Suprapubic skin (tissue), 4 donors: ENCODE results near the gene STPG2. TPM values are rescaled to one million over a fixed set of nuclear protein-coding genes. Genes with fewer than 3 reads are reported as not detected.

Experiments used
- DNase-seq, 2 donors: peaks; one replicate each; pipeline ENCODE4 v3.0.0-alpha.2; 2019; ENCODE audit warnings: low spot score in 2 of 2
- H3K27ac ChIP-seq: fragments of 200-600 bp; sonication (generic); one replicate; pipeline ENCODE4 v1.5.1; 2019
- H3K27me3 ChIP-seq: fragments of 200-600 bp; sonication (generic); one replicate; pipeline ENCODE4 v1.5.1; 2019
- H3K36me3 ChIP-seq: fragments of 200-600 bp; sonication (generic); one replicate; pipeline ENCODE4 v1.5.1; 2019
- H3K4me1 ChIP-seq: fragments of 200-600 bp; sonication (generic); one replicate; pipeline ENCODE4 v1.5.1; 2019
- H3K4me3 ChIP-seq: fragments of 200-600 bp; sonication (generic); one replicate; pipeline ENCODE4 v1.5.1; 2019; ENCODE audit warnings: mild to moderate bottlenecking
- H3K9me3 ChIP-seq: fragments of 200-600 bp; sonication (generic); one replicate; pipeline ENCODE4 v1.5.1; 2019
- CTCF ChIP-seq, 2 donors: fragments of 200-600 bp in 1 of 2; fragments of 450-650 bp in 1 of 2; sonication (generic) in 1 of 2; IDR thresholded peaks; one replicate each; pipeline ENCODE4 v1.5.1; 2016 to 2019; ENCODE audit warnings: antibody characterized with exemption in 2 of 2, mild to moderate bottlenecking in 1 of 2, moderate library complexity in 1 of 2
- EP300 ChIP-seq: sonication (generic); formaldehyde crosslinking; IDR thresholded peaks from one replicate; pipeline ENCODE4 v1.6.1; 2017; ENCODE audit warnings: antibody characterized with exemption
- POLR2A ChIP-seq, 2 donors: fragments of 450-650 bp; IDR thresholded peaks; one replicate each; pipeline ENCODE4 v1.6.1; 2017; ENCODE audit warnings: antibody characterized with exemption in 2 of 2, mild to moderate bottlenecking in 2 of 2, moderate library complexity in 2 of 2
- POLR2AphosphoS5 ChIP-seq, 3 donors: sonication (generic); formaldehyde crosslinking; IDR thresholded peaks; one replicate each; pipeline ENCODE4 v1.6.1; 2017; ENCODE audit warnings: antibody characterized with exemption in 3 of 3
- WGBS: methylation state at CpG from one replicate; pipeline ENCODE4 v1.1.5; 2018; 5-methylcytosine and 5-hydroxymethylcytosine counted together
- total RNA-seq, 4 donors: library from RNA; depleted of rRNA; stranded (reverse); fragments of >200 nt; gene quantifications; one replicate each; pipeline ENCODE4 v1.1.0, GENCODE V29; 2016

STPG2 gene
- total RNA-seq, 4 donors from 2014 or later = 0.26 to 2.5 (median 2.0) TPM; not detected in 1

DNA sequence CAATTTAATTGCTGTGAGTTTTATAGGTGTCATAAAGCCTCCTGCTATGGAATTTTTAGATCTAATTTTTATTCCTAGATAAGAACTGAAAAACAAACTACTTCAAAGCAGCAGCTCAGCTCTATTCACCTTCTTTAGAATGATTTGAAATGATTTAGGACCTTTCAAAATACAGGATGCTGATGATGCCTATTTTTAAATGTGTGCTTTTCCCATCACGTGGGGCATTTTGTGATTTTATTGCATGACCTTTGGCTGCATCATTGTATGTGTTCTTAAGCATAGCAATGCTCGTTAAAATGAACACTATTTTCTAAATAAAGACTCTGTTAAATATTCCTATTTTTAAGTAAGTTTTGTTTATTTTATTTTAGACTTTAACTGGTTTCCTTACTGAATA lies 537.3 kb downstream of the STPG2 start:
- no peaks in the 10 kb centered on the region for H3K36me3 ChIP-seq
- no peak overlapping the region for H3K4me3 ChIP-seq
- H3K4me1 ChIP-seq = no peaks in the 10 kb centered on the region
- H3K27ac ChIP-seq = no peak overlapping the region
- 3% methylated on average over 2 of the region's 2 CpGs for WGBS
- H3K9me3 ChIP-seq = peaks cover 8% of the 10 kb centered on the region
- DNase-seq = no peak
- H3K27me3 ChIP-seq = no peaks in the 10 kb centered on the region
- TF ChIP-seq POLR2AphosphoS5 (IDR thresholded peaks at IDR 0.05) (no peak), POLR2A (IDR thresholded peaks at IDR 0.05) (no peak), CTCF (IDR thresholded peaks at IDR 0.05) (no peak)

DNA sequence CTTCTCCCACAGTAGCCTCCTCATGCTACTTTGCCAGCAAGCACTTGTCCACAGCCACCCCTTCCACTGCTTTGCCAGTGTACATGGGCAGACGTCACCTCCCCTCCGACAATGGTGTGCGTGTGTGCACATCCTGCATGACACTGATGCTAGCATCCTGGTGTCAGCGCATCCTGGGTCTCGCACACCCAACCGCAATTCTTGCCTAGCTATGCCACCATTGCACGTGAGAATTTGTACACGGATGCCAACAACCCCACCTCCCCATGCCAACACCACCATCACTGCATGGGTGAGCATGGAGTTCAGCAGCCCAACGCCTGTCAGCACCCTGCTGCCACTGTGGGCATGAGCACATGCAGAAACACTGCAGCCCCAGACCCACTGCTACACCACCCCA lies 550.0 kb downstream of the STPG2 start:
- Histone ChIP-seq H3K4me3 (no peak overlapping the region), H3K4me1 (no peaks in the 10 kb centered on the region), H3K9me3 (peaks cover 13% of the 10 kb centered on the region), H3K27me3 (no peaks in the 10 kb centered on the region), H3K27ac (no peak overlapping the region), H3K36me3 (no peaks in the 10 kb centered on the region)
- TF ChIP-seq CTCF (IDR thresholded peaks at IDR 0.05) = no peak
- no peak for TF ChIP-seq POLR2AphosphoS5 (IDR thresholded peaks at IDR 0.05)
- no peak for TF ChIP-seq POLR2A (IDR thresholded peaks at IDR 0.05)
- no peak for TF ChIP-seq EP300
- DNase-seq = no peak
- 94% methylated on average over 6 of the region's 9 CpGs for WGBS

- H3K4me3 ChIP-seq = no peak overlapping the region
- H3K27ac ChIP-seq = no peak overlapping the region
- no peaks in the 10 kb centered on the region for H3K4me1 ChIP-seq
- no peaks in the 10 kb centered on the region for H3K36me3 ChIP-seq
- TF ChIP-seq POLR2A (IDR thresholded peaks at IDR 0.05) (no peak), POLR2AphosphoS5 (IDR thresholded peaks at IDR 0.05) (no peak), CTCF (IDR thresholded peaks at IDR 0.05) (no peak)
- H3K9me3 ChIP-seq = peaks cover 13% of the 10 kb centered on the region
- WGBS = 64% methylated on average over 4 of the region's 4 CpGs
- no peaks in the 10 kb centered on the region for H3K27me3 ChIP-seq
- no peak for DNase-seq
Measured at GRCh38 chr4:97590266-97590665, 553.0 kb downstream of the STPG2 start.

DNA sequence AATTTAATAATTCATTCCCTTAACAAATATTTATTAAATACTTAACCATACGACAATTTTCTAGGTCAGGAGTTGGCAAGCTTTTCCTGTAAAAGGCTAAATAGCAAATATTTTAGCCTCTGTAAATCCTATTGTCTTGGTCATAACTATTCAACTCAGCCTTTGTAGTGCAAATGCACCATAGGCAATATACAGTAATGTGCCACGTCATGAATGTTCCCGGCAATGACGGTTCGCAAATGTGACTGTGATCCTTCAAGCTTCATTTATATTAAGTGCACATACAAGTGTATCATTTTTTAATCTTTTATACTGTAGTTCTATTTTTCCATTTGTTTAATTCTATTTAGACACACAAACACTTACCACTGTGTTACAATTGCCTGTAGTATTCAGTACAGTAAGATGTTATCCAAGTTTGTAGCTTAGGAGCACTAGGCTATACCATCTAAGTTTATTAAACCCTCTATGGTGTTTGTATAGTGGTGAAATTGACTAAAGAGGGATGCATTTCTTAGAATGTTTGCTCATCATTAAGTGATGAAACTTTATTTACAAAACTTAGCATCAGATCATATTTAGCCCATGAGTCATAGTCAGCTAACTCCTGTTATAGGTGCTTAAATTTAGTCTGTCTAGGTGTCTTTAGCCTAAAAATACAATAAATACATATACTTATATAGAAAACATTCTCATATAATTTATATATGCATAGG lies 553.6 kb downstream of the STPG2 start:
- H3K36me3 ChIP-seq = no peaks in the 10 kb centered on the region
- 77% methylated on average over 5 of the region's 5 CpGs for WGBS
- TF ChIP-seq EP300 (no peak), CTCF (IDR thresholded peaks at IDR 0.05) (no peak), POLR2AphosphoS5 (IDR thresholded peaks at IDR 0.05) (no peak), POLR2A (IDR thresholded peaks at IDR 0.05) (no peak)
- no peak overlapping the region for H3K27ac ChIP-seq
- DNase-seq = no peak
- no peaks in the 10 kb centered on the region for H3K4me1 ChIP-seq
- H3K9me3 ChIP-seq = peaks cover 13% of the 10 kb centered on the region
- H3K4me3 ChIP-seq = no peak overlapping the region
- no peaks in the 10 kb centered on the region for H3K27me3 ChIP-seq

GRCh38 chr4:97587912-97588311 lies 555.4 kb downstream of the STPG2 start:
- Histone ChIP-seq H3K36me3 (no peaks in the 10 kb centered on the region), H3K4me3 (no peak overlapping the region), H3K9me3 (peaks cover 3% of the 10 kb centered on the region), H3K27ac (no peak overlapping the region), H3K27me3 (no peaks in the 10 kb centered on the region), H3K4me1 (no peaks in the 10 kb centered on the region)
- WGBS = 88% methylated on average over 2 of the region's 2 CpGs
- no peak for DNase-seq
- TF ChIP-seq POLR2AphosphoS5 (IDR thresholded peaks at IDR 0.05) (no peak), CTCF (IDR thresholded peaks at IDR 0.05) (no peak), EP300 (no peak), POLR2A (IDR thresholded peaks at IDR 0.05) (no peak)
